RWPE2 (cell line): ENCODE results near the gene MEDAG.

ENCODE experiments used
- ATAC-seq: fragments of 200-7000 bp; cut with Tn5 transposase; 3 replicates; pipeline ENCODE4 v1.9.1; 2021; ENCODE audit warnings: low read depth
- DNase-seq: peaks from one replicate; pipeline ENCODE4 v3.0.0-alpha.2; 2020; ENCODE audit warnings: low spot score
- H3K27ac ChIP-seq: fragments of 450-650 bp; 2 replicates; pipeline ENCODE4 v1.5.1; 2017; ENCODE audit warnings: mild to moderate bottlenecking; ENCODE audit not compliant: poor library complexity, severe bottlenecking
- H3K27me3 ChIP-seq: fragments of 250-450 bp; sonication (Bioruptor Pico); 2 replicates; pipeline ENCODE4 v1.5.1; 2021; ENCODE audit warnings: mild to moderate bottlenecking, moderate library complexity; ENCODE audit not compliant: insufficient read depth, poor library complexity, severe bottlenecking
- H3K36me3 ChIP-seq: fragments of 250-450 bp; sonication (Bioruptor Pico); 2 replicates; pipeline ENCODE4 v1.5.1; 2020; ENCODE audit warnings: low read depth, mild to moderate bottlenecking, moderate library complexity
- H3K4me1 ChIP-seq: fragments of 250-450 bp; sonication (Bioruptor Pico); 2 replicates; pipeline ENCODE4 v1.5.1; 2021; ENCODE audit warnings: mild to moderate bottlenecking, moderate library complexity; ENCODE audit not compliant: insufficient read depth, poor library complexity, severe bottlenecking
- H3K4me3 ChIP-seq: fragments of 250-450 bp; sonication (Bioruptor Pico); 2 replicates; pipeline ENCODE4 v1.5.1; 2021; ENCODE audit warnings: mild to moderate bottlenecking, moderate library complexity; ENCODE audit not compliant: severe bottlenecking
- H3K9me3 ChIP-seq: fragments of 250-450 bp; sonication (Bioruptor Pico); 2 replicates; pipeline ENCODE4 v1.5.1; 2021; ENCODE audit warnings: mild to moderate bottlenecking, moderate library complexity; ENCODE audit not compliant: severe bottlenecking
- CTCF ChIP-seq: fragments of 450-650 bp; IDR thresholded peaks from one replicate; pipeline ENCODE4 v1.5.1; 2017; ENCODE audit warnings: mild to moderate bottlenecking, moderate library complexity; ENCODE audit not compliant: poor library complexity, severe bottlenecking

The MEDAG gene

GRCh38 chr13:30877335-30877734, 28.7 kb upstream of the MEDAG start:
- ATAC-seq (no peak), DNase-seq (no peak)
- no peaks in the 10 kb centered on the region for H3K9me3 ChIP-seq
- no peak overlapping the region for H3K4me3 ChIP-seq
- H3K4me1 ChIP-seq, result peaks cover 4% of the 10 kb centered on the region
- no peak for TF ChIP-seq CTCF
- no peaks in the 10 kb centered on the region for H3K36me3 ChIP-seq
- H3K27me3 ChIP-seq, result no peaks in the 10 kb centered on the region
- no peak overlapping the region for H3K27ac ChIP-seq

DNA sequence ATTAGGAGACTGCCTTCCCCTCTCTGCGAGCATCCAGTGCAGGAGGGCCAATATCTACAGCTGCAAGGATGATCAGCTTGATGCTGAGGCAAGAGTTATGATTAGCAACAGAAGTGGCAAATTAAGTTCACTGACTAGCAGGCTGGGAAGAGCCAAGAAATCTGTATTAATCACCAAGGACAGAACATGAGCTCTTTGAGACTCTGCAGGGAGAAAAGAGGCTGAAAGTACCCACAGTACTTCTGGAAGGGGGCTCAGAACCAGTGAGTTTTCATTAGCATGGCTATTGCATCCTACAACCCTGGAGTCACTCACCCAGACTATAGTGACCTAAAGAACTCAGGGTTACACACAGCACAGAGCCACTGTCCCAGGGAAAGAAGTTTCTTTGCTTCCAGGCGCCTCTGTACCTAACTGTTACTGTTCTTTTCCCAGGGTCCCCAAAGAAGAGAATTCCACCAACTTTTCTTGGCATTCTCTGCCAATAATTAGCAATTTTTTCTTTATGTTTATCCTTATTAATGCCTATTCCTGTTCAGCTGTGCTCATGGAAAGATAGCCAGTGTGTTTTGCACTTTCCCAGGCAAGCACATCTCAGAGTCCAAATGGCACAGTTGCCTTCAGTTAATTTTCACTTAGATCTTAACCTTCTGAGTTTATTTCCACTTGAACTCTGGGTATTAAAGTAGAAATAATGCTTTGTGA, 25.8 kb upstream of the MEDAG start:
- H3K4me3 ChIP-seq, result no peak overlapping the region
- no peak for DNase-seq
- no peaks in the 10 kb centered on the region for H3K9me3 ChIP-seq
- TF ChIP-seq CTCF, result no peak
- no peak overlapping the region for H3K27ac ChIP-seq
- no peaks in the 10 kb centered on the region for H3K27me3 ChIP-seq
- no peak for ATAC-seq
- H3K4me1 ChIP-seq, result peaks cover 4% of the 10 kb centered on the region
- H3K36me3 ChIP-seq, result no peaks in the 10 kb centered on the region

DNA sequence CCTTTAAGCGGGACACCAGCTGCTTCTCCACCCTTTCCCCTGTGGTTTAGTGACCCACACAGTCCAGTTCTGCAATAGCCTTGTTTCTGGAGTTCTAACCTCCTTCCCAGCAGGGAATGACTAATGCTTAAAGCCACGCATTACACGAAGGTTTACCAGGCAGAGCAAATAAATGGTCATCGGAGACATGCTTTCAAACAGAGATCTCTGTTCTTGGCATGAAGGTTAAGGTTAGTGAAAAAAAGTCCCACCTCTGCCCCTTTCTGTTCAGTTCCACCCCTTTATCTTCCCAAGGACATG, 25.3 kb upstream of the MEDAG start:
- TF ChIP-seq CTCF, result no peak
- DNase-seq, result no peak
- Histone ChIP-seq H3K27me3 (no peaks in the 10 kb centered on the region), H3K36me3 (no peaks in the 10 kb centered on the region), H3K27ac (no peak overlapping the region), H3K4me1 (peaks cover 4% of the 10 kb centered on the region), H3K9me3 (no peaks in the 10 kb centered on the region), H3K4me3 (no peak overlapping the region)
- ATAC-seq, result peak; percentile 75

GRCh38 chr13:30881191-30881651, 24.9 kb upstream of the MEDAG start:
- Histone ChIP-seq H3K27ac (no peak overlapping the region), H3K9me3 (no peaks in the 10 kb centered on the region), H3K27me3 (no peaks in the 10 kb centered on the region), H3K36me3 (no peaks in the 10 kb centered on the region), H3K4me1 (peaks cover 4% of the 10 kb centered on the region), H3K4me3 (no peak overlapping the region)
- DNase-seq (no peak), ATAC-seq (no peak)
- TF ChIP-seq CTCF, result no peak

GRCh38 chr13:30882026-30882850, 23.8 kb upstream of the MEDAG start:
- Histone ChIP-seq H3K4me1 (peaks cover 4% of the 10 kb centered on the region), H3K9me3 (no peaks in the 10 kb centered on the region), H3K36me3 (no peaks in the 10 kb centered on the region), H3K27me3 (no peaks in the 10 kb centered on the region), H3K4me3 (no peak overlapping the region), H3K27ac (no peak overlapping the region)
- no peak for TF ChIP-seq CTCF
- ATAC-seq (no peak), DNase-seq (no peak)
